HCT116 (cell line): ENCODE results near the gene ACY1. TPM values are rescaled to one million over a fixed set of nuclear protein-coding genes. Genes with fewer than 3 reads are reported as not detected.

Experiments
- ATAC-seq: fragments of 200-7000 bp; cut with Tn5 transposase; 2 replicates; pipeline ENCODE4 v1.9.1; 2020; ENCODE audit warnings: mild to moderate bottlenecking, moderate library complexity
- BruUV-seq: library from RNA; stranded (reverse); fragments of 400-500 nt; replicated peaks from 2 replicates; lab custom pipeline; 2021; lab: Mats Ljungman, UMichigan
- CTCF ChIA-PET: fragments of 300-600 bp; sonication (Branson Sonifier 250); formaldehyde crosslinking; loops from one replicate; lab custom pipeline; 2021; ENCODE audit warnings: antibody characterized with exemption; lab: Charles Lee
- POLR2A ChIA-PET: fragments of 300-600, 350-600 bp; sonication (Branson Sonifier 250); formaldehyde crosslinking; loops from one replicate; lab custom pipeline; 2021; ENCODE audit warnings: antibody characterized with exemption; lab: Charles Lee
- RAD21 ChIA-PET, 2 experiments: fragments of 300-600 bp; sonication (Branson Sonifier 250); formaldehyde crosslinking; loops; one replicate each; lab custom pipeline; 2023; ENCODE audit warnings: low total read pairs in 2 of 2; ENCODE audit not compliant: uncharacterized antibody in 2 of 2, unreplicated experiment in 2 of 2, low non-redundant PET in 1 of 2; lab: Charles Lee
- DNase-seq: peaks from one replicate; pipeline ENCODE4 v3.0.0-alpha.2; 2010; ENCODE audit warnings: low read depth, low spot score
- H2AFZ ChIP-seq: fragments of 200-600 bp; shearing (Covaris generic), sonication (generic); 2 replicates; pipeline ENCODE4 v1.6.1; 2017; ENCODE audit warnings: low read depth, mixed run types, mixed read lengths, antibody characterized with exemption, low read length; ENCODE audit not compliant: poor library complexity, severe bottlenecking
- H3K27ac ChIP-seq: 2 replicates; pipeline ENCODE4 v1.5.1; 2012; ENCODE audit warnings: low read depth, low read length
- H3K27me3 ChIP-seq: fragments of 200-600 bp; sonication (generic); 2 replicates; pipeline ENCODE4 v1.6.1; 2016; ENCODE audit warnings: mixed run types, low read length, mixed read lengths; ENCODE audit not compliant: insufficient read depth
- H3K36me3 ChIP-seq, 2 experiments: fragments of 200-500 bp in 1 of 2; fragments of 200-600 bp in 1 of 2; sonication (Bioruptor generic) in 1 of 2; sonication (generic) in 1 of 2; 2 replicates each; pipeline versions ENCODE4 v1.5.1 to v1.6.1; 2014 to 2016; ENCODE audit warnings: low read length in 2 of 2, inconsistent platforms in 1 of 2, mixed read lengths in 1 of 2, mixed run types in 1 of 2; ENCODE audit not compliant: insufficient read depth in 2 of 2, control insufficient read depth in 1 of 2
- H3K4me1 ChIP-seq, 2 experiments: fragments of 200-600 bp in 1 of 2; sonication (generic) in 1 of 2; 2 replicates each; pipeline versions ENCODE4 v1.5.1 to v1.6.1; 2012 to 2017; ENCODE audit warnings: low read length in 2 of 2, inconsistent platforms in 1 of 2, mild to moderate bottlenecking in 1 of 2, mixed read lengths in 1 of 2, mixed run types in 1 of 2, moderate library complexity in 1 of 2; ENCODE audit not compliant: insufficient read depth in 2 of 2, control insufficient read depth in 1 of 2
- H3K4me2 ChIP-seq: fragments of 200-600 bp; sonication (generic); 2 replicates; pipeline ENCODE4 v1.6.1; 2017; ENCODE audit warnings: mixed run types, low read length, mixed read lengths
- H3K4me3 ChIP-seq, 2 experiments: fragments of 200-600 bp in 1 of 2; sonication (generic) in 1 of 2; replicated peaks in 1 of 2; 2 replicates each; pipeline ENCODE4 v1.5.1; 2011 to 2016; ENCODE audit warnings: low read length in 2 of 2, control low read depth in 1 of 2, low read depth in 1 of 2, mild to moderate bottlenecking in 1 of 2, mixed read lengths in 1 of 2, mixed run types in 1 of 2
- H3K79me2 ChIP-seq: fragments of 200-600 bp; sonication (generic); 2 replicates; pipeline ENCODE4 v1.6.1; 2017; ENCODE audit warnings: mild to moderate bottlenecking, mixed run types, low read length, moderate library complexity, mixed read lengths; ENCODE audit not compliant: insufficient read depth
- H3K9ac ChIP-seq: fragments of 200-600 bp; sonication (generic); 2 replicates; pipeline ENCODE4 v1.6.1; 2016; ENCODE audit warnings: low read length, mixed read lengths
- H3K9me2 ChIP-seq: fragments of 200-600 bp; sonication (generic), shearing (Covaris generic); 2 replicates; pipeline ENCODE4 v1.6.1; 2017; ENCODE audit warnings: mixed run types, mild to moderate bottlenecking, moderate library complexity; ENCODE audit not compliant: insufficient read depth
- H3K9me3 ChIP-seq, 2 experiments: fragments of 200-500 bp in 1 of 2; fragments of 200-600 bp in 1 of 2; sonication (Bioruptor generic) in 1 of 2; sonication (generic) in 1 of 2; 2 replicates each; pipeline ENCODE4 v1.6.1; 2014 to 2017; ENCODE audit warnings: low read length in 2 of 2, mixed read lengths in 2 of 2, inconsistent platforms in 1 of 2, low read depth in 1 of 2, mild to moderate bottlenecking in 1 of 2, mixed run types in 1 of 2, moderate library complexity in 1 of 2; ENCODE audit not compliant: control insufficient read depth in 1 of 2, insufficient read depth in 1 of 2
- H4K20me1 ChIP-seq: fragments of 200-600 bp; sonication (generic), shearing (Covaris generic); 2 replicates; pipeline ENCODE4 v1.6.1; 2017; ENCODE audit warnings: mixed run types, mild to moderate bottlenecking, moderate library complexity; ENCODE audit not compliant: insufficient read depth
- CBX3 ChIP-seq: IDR thresholded peaks from 2 replicates; pipeline ENCODE4 v1.6.1; 2012; ENCODE audit warnings: low read depth
- EGR1 ChIP-seq: IDR thresholded peaks from 2 replicates; pipeline ENCODE4 v1.6.1; 2012; ENCODE audit warnings: low read depth
- ELF1 ChIP-seq: IDR thresholded peaks from 2 replicates; pipeline ENCODE4 v1.6.1; 2012; ENCODE audit warnings: low read depth, borderline replicate concordance
- EZH2 ChIP-seq: fragments of 200-600 bp; sonication (generic); IDR thresholded peaks from 2 replicates; pipeline ENCODE4 v1.6.1; 2017; ENCODE audit warnings: antibody characterized with exemption, mixed run types
- EZH2phosphoT487 ChIP-seq: fragments of 200-600 bp; IDR thresholded peaks from 2 replicates; pipeline ENCODE4 v1.6.1; 2018; ENCODE audit warnings: antibody characterized with exemption, borderline replicate concordance
- JUND ChIP-seq: IDR thresholded peaks from 2 replicates; pipeline ENCODE4 v1.6.1; 2012
- POLR2A ChIP-seq: IDR thresholded peaks from 2 replicates; pipeline ENCODE4 v1.7.0; 2011; ENCODE audit warnings: borderline replicate concordance; ENCODE audit not compliant: insufficient read depth, insufficient read length; ENCODE audit errors: extremely low read depth
- REST ChIP-seq: IDR thresholded peaks from 2 replicates; pipeline ENCODE4 v1.6.1; 2012; ENCODE audit warnings: low read depth
- intact Hi-C: fragments of 100-400 bp; cut with micrococcal nuclease; formaldehyde crosslinking; loops from 2 replicates; pipeline ENCODE4 v1.10.0; 2022
- total RNA-seq: library from RNA; stranded (reverse); gene quantifications from one replicate; pipeline ENCODE4 v1.2.1, GENCODE V29; 2021; ENCODE audit not compliant: unreplicated experiment
- TF ChIP-seq, protein P1 (sequence below): IDR thresholded peaks from 2 replicates; pipeline ENCODE4 v1.6.1; 2012
- TF ChIP-seq, protein P2 (sequence below): IDR thresholded peaks from 2 replicates; pipeline ENCODE4 v1.6.1; 2011; ENCODE audit warnings: mild to moderate bottlenecking, low read length, moderate library complexity; ENCODE audit not compliant: insufficient replicate concordance; ENCODE audit errors: extremely low read depth
- TF ChIP-seq, protein P3 (sequence below), 3 experiments: fragments of 200-600 bp in 1 of 3; sonication (generic) in 1 of 3; IDR thresholded peaks in 2 of 3; conservative IDR thresholded peaks in 1 of 3; 2 replicates each; pipeline ENCODE4 v1.5.1; 2012 to 2017; ENCODE audit warnings: low read depth in 2 of 3, low read length in 2 of 3, antibody characterized with exemption in 1 of 3, borderline replicate concordance in 1 of 3, control low read depth in 1 of 3, mild to moderate bottlenecking in 1 of 3, mixed read lengths in 1 of 3, mixed run types in 1 of 3, moderate library complexity in 1 of 3; ENCODE audit not compliant: insufficient read depth in 1 of 3

ACY1 gene
- total RNA-seq, 1 experiment from 2014 or later, result 73.2 TPM

- H3K36me3 ChIP-seq, result peaks cover 29 to 65% of the 10 kb centered on the region in 2 experiments
These were observed 47.2 kb upstream of the ACY1 start for GRCh38 chr3:51935886-51936755.

DNA sequence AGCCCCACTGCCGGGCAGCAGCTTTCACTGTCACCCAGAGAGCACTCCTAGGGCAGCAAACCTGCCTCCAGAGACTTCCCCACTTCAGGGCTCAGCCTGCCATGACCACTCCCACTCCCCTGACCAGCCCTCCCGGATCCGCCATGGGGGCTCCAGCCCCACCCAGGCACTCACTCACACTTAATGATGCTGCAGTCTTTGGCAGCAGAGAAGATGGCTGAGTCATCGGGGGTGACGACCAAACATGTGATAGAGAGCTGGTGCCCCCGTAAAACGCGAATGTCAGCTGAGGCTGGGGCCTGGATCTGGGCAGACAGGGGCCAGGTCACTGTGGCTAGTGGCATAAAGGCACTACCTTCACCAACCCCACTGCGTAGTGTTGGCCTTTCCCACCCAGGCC, 46.3 kb upstream of the ACY1 start:
- H3K4me3 ChIP-seq, result no peak overlapping the region
- ChIA-PET POLR2A (no interaction called here), RAD21 (no interaction called here), CTCF (no interaction called here)
- no peaks in the 10 kb centered on the region for H3K9me2 ChIP-seq
- no peaks in the 10 kb centered on the region for H3K9me3 ChIP-seq
- H3K36me3 ChIP-seq, result peaks cover 29 to 65% of the 10 kb centered on the region in 2 experiments
- H3K4me1 ChIP-seq, result peaks cover 12% of the 10 kb centered on the region in 2 experiments
- intact Hi-C loops, result no loop called here
- H2AFZ ChIP-seq, result no peak overlapping the region
- H3K4me2 ChIP-seq, result no peak overlapping the region
- ATAC-seq (no peak), DNase-seq (no peak)
- BruUV-seq, result no TSS peak
- H3K27ac ChIP-seq, result no peak overlapping the region
- peaks cover 51% of the 10 kb centered on the region for H3K79me2 ChIP-seq
- H4K20me1 ChIP-seq, result 0 out of 2 replicates have a peak, but pooled peaks cover 4% of the 10 kb centered on the region
- no peak overlapping the region for H3K9ac ChIP-seq
- H3K27me3 ChIP-seq, result no peaks in the 10 kb centered on the region
- TF ChIP-seq ELF1, result no peak
- no peak for TF ChIP-seq JUND
- TF ChIP-seq, protein P1, sequence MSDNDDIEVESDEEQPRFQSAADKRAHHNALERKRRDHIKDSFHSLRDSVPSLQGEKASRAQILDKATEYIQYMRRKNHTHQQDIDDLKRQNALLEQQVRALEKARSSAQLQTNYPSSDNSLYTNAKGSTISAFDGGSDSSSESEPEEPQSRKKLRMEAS, result no peak
- TF ChIP-seq POLR2A, result no peak
- TF ChIP-seq CBX3, result no peak
- TF ChIP-seq, protein P2, sequence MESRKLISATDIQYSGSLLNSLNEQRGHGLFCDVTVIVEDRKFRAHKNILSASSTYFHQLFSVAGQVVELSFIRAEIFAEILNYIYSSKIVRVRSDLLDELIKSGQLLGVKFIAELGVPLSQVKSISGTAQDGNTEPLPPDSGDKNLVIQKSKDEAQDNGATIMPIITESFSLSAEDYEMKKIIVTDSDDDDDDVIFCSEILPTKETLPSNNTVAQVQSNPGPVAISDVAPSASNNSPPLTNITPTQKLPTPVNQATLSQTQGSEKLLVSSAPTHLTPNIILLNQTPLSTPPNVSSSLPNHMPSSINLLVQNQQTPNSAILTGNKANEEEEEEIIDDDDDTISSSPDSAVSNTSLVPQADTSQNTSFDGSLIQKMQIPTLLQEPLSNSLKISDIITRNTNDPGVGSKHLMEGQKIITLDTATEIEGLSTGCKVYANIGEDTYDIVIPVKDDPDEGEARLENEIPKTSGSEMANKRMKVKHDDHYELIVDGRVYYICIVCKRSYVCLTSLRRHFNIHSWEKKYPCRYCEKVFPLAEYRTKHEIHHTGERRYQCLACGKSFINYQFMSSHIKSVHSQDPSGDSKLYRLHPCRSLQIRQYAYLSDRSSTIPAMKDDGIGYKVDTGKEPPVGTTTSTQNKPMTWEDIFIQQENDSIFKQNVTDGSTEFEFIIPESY, result no peak
- TF ChIP-seq, protein P3, sequence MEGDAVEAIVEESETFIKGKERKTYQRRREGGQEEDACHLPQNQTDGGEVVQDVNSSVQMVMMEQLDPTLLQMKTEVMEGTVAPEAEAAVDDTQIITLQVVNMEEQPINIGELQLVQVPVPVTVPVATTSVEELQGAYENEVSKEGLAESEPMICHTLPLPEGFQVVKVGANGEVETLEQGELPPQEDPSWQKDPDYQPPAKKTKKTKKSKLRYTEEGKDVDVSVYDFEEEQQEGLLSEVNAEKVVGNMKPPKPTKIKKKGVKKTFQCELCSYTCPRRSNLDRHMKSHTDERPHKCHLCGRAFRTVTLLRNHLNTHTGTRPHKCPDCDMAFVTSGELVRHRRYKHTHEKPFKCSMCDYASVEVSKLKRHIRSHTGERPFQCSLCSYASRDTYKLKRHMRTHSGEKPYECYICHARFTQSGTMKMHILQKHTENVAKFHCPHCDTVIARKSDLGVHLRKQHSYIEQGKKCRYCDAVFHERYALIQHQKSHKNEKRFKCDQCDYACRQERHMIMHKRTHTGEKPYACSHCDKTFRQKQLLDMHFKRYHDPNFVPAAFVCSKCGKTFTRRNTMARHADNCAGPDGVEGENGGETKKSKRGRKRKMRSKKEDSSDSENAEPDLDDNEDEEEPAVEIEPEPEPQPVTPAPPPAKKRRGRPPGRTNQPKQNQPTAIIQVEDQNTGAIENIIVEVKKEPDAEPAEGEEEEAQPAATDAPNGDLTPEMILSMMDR (IDR thresholded peaks at IDR 0.05 in 2 of 3, conservative IDR thresholded peaks at IDR 0.05 in 1 of 3; ENCODE audit: borderline replicate concordance in 1 of 3, insufficient read depth in 1 of 3, low read depth in 2 of 3, low read length in 2 of 3), result no peak
- TF ChIP-seq EZH2phosphoT487, result no peak
- TF ChIP-seq EZH2, result no peak
- TF ChIP-seq REST, result no peak

More at GRCh38 chr3:51935886-51936755, 47.2 kb upstream of the ACY1 start:
- no peak overlapping the region for H3K4me3 ChIP-seq
- no peak for ATAC-seq
- H3K4me1 ChIP-seq, result peaks cover 12% of the 10 kb centered on the region in 2 experiments
- H3K9me2 ChIP-seq, result no peaks in the 10 kb centered on the region
- H3K27me3 ChIP-seq, result no peaks in the 10 kb centered on the region
- peaks cover 45% of the 10 kb centered on the region for H3K79me2 ChIP-seq
- no peak overlapping the region for H3K9ac ChIP-seq
- H3K9me3 ChIP-seq, result no peaks in the 10 kb centered on the region
- H4K20me1 ChIP-seq, result 0 out of 2 replicates have a peak, but pooled peaks cover 4% of the 10 kb centered on the region
- POLR2A ChIA-PET, result no interaction called here
- BruUV-seq, result no TSS peak
- intact Hi-C loops, result no loop called here
- TF ChIP-seq EGR1, result no peak
- no peak overlapping the region for H3K27ac ChIP-seq
- RAD21 ChIA-PET, result no interaction called here
- no peak overlapping the region for H3K4me2 ChIP-seq
- CTCF ChIA-PET, result no interaction called here
- H2AFZ ChIP-seq, result no peak overlapping the region
- no peak for DNase-seq
